ENCODE results near the gene SBNO2. TPM values are rescaled to one million over a fixed set of nuclear protein-coding genes. Genes with fewer than 3 reads are reported as not detected.
"Not testable (repeated sequence)": the region's sequence is repeated elsewhere in the genome, so short reads cannot be mapped to it uniquely, and the experiment has no call there.

The SBNO2 gene
- polyA plus RNA-seq, 1 experiment, result 9.9 TPM

GRCh38 chr19:1213391-1214286 lies 39.6 kb upstream of the SBNO2 start:
- Histone ChIP-seq H3K9me3 (ENCODE audit: control insufficient read depth, insufficient read depth, low read length) (no peaks in the 10 kb centered on the region; the same call in 1 of the 2 replicates), H3K4me3 (ENCODE audit: low read depth, low read length) (no peak overlapping the region), H3K27me3 (ENCODE audit: control insufficient read depth, insufficient read depth, low read length) (no peaks in the 10 kb centered on the region), H3K27ac (ENCODE audit: low read depth, low read length) (no peak overlapping the region)
- CTCF ChIA-PET, result interaction anchor here (1.1 to 1.4 kb wide), 3 partner anchors 7 to 30 kb away, joined by 3 to 4 read pairs (median 4); no protein-coding TSS in a partner anchor
- DNase-seq (ENCODE audit: low read depth, low spot score), result no peak
- POLR2A ChIA-PET, result no interaction called here
- no peak for TF ChIP-seq CTCF (IDR thresholded peaks at IDR 0.05; ENCODE audit: low read depth, low read length)

- Histone ChIP-seq H3K27me3 (ENCODE audit: control insufficient read depth, insufficient read depth, low read length) (no peaks in the 10 kb centered on the region), H3K9me3 (ENCODE audit: control insufficient read depth, insufficient read depth, low read length) (no peaks in the 10 kb centered on the region; the same call in 1 of the 2 replicates), H3K4me3 (ENCODE audit: low read depth, low read length) (no peak overlapping the region), H3K27ac (ENCODE audit: low read depth, low read length) (no peak overlapping the region)
- no peak for TF ChIP-seq CTCF (IDR thresholded peaks at IDR 0.05; ENCODE audit: low read depth, low read length)
- DNase-seq (ENCODE audit: low read depth, low spot score), result no peak
- POLR2A ChIA-PET, result no interaction called here
- CTCF ChIA-PET, result interaction anchor here (0.8 to 1.4 kb wide), 2 partner anchors 17 to 33 kb away, joined by 3 to 4 read pairs; no protein-coding TSS in a partner anchor
Observed at GRCh38 chr19:1211494-1212234, 37.6 kb upstream of the SBNO2 start.

- H3K27me3 ChIP-seq (ENCODE audit: control insufficient read depth, insufficient read depth, low read length), result no peaks in the 10 kb centered on the region
- H3K4me3 ChIP-seq (ENCODE audit: low read depth, low read length), result no peak overlapping the region
- no peak overlapping the region for H3K27ac ChIP-seq (ENCODE audit: low read depth, low read length)
- no peaks in the 10 kb centered on the region; the same call in 1 of the 2 replicates for H3K9me3 ChIP-seq (ENCODE audit: control insufficient read depth, insufficient read depth, low read length)
- CTCF ChIA-PET, result no interaction called here
- POLR2A ChIA-PET, result interaction anchor here (0.5 kb wide), 1 partner anchor 30 kb away, joined by 6 read pairs; no protein-coding TSS in a partner anchor
- no peak for DNase-seq (ENCODE audit: low read depth, low spot score)
- no peak for TF ChIP-seq CTCF (IDR thresholded peaks at IDR 0.05; ENCODE audit: low read depth, low read length)
Observed at GRCh38 chr19:1210227-1210538, 36.1 kb upstream of the SBNO2 start.

GRCh38 chr19:1208830-1209229 lies 34.8 kb upstream of the SBNO2 start:
- DNase-seq (ENCODE audit: low read depth, low spot score); H3K27me3 ChIP-seq (ENCODE audit: control insufficient read depth, insufficient read depth, low read length); CTCF ChIA-PET; H3K4me3 ChIP-seq (ENCODE audit: low read depth, low read length); H3K9me3 ChIP-seq (ENCODE audit: control insufficient read depth, insufficient read depth, low read length); H3K27ac ChIP-seq (ENCODE audit: low read depth, low read length): not testable (repeated sequence)
- POLR2A ChIA-PET, result interaction anchor here (0.7 kb wide), 2 partner anchors 14 to 245 kb away, joined by 4 to 5 read pairs; no protein-coding TSS in a partner anchor

- ChIA-PET CTCF (no interaction called here), POLR2A (interaction anchor here (0.8 kb wide), 1 partner anchor 328 kb away, joined by 3 read pairs; no protein-coding TSS in a partner anchor)
- no peak for DNase-seq (ENCODE audit: low read depth, low spot score)
- no peaks in the 10 kb centered on the region for H3K27me3 ChIP-seq (ENCODE audit: control insufficient read depth, insufficient read depth, low read length)
- H3K9me3 ChIP-seq (ENCODE audit: control insufficient read depth, insufficient read depth, low read length), result no peaks in the 10 kb centered on the region; the same call in 1 of the 2 replicates
- H3K4me3 ChIP-seq (ENCODE audit: low read depth, low read length), result peak overlapping the region; percentile 76
- H3K27ac ChIP-seq (ENCODE audit: low read depth, low read length), result peak overlapping the region; percentile 57
- TF ChIP-seq CTCF (IDR thresholded peaks at IDR 0.05; ENCODE audit: low read depth, low read length), result no peak; the same call in 1 of the 2 replicates
Observed at GRCh38 chr19:1206864-1207450, 32.9 kb upstream of the SBNO2 start.
